Upper lobe of right lung (tissue), 1 donor: ENCODE measurements around the gene LINS1. TPM values are rescaled to one million over a fixed set of nuclear protein-coding genes. Genes with fewer than 3 reads are reported as not detected.

Experiments used
- ATAC-seq: fragments of 200-7000 bp; cut with Tn5 transposase; one replicate; pipeline ENCODE4 v1.9.1; 2020; ENCODE audit warnings: mild to moderate bottlenecking, moderate library complexity
- DNase-seq: peaks from one replicate; pipeline ENCODE4 v3.0.0-alpha.2; 2020
- H3K27ac ChIP-seq: fragments of 200-600 bp; one replicate; pipeline ENCODE4 v1.8.0; 2022
- H3K27me3 ChIP-seq: fragments of 200-600 bp; one replicate; pipeline ENCODE4 v1.8.0; 2022; ENCODE audit warnings: mild to moderate bottlenecking
- H3K36me3 ChIP-seq: fragments of 200-600 bp; one replicate; pipeline ENCODE4 v1.8.0; 2022
- H3K4me1 ChIP-seq: fragments of 200-600 bp; one replicate; pipeline ENCODE4 v1.8.0; 2022
- H3K4me3 ChIP-seq: fragments of 200-600 bp; one replicate; pipeline ENCODE4 v1.8.0; 2022; ENCODE audit warnings: mild to moderate bottlenecking
- H3K9me3 ChIP-seq: fragments of 200-600 bp; one replicate; pipeline ENCODE4 v1.8.0; 2022
- CTCF ChIP-seq: fragments of 200-600 bp; IDR thresholded peaks from one replicate; pipeline ENCODE4 v1.8.0; 2022; ENCODE audit warnings: antibody characterized with exemption
- intact Hi-C: fragments of 100-400 bp; cut with DNase I; formaldehyde crosslinking; loops from one replicate; pipeline ENCODE4 v1.11.0; 2022
- total RNA-seq: library from RNA; stranded (reverse); fragmentation: NEBNext Ultra II Directional; extraction: Animal tissue kit (Norgen Biotek cat#: 25700); gene quantifications from one replicate; pipeline ENCODE4 v1.2.1, GENCODE V29; 2021
- donor health status: DM: no; HTN: yes; CAD: no; lungs with severe emphysema.

Gene LINS1
- total RNA-seq, 1 donor from 2014 or later = 18.6 TPM

GRCh38 chr15:100642950-100643338 lies 41.0 kb upstream of the LINS1 start:
- H3K4me3 ChIP-seq = no peak overlapping the region
- ATAC-seq = no peak
- H3K9me3 ChIP-seq = no peaks in the 10 kb centered on the region
- intact Hi-C loops = no loop called here
- H3K27me3 ChIP-seq = no peaks in the 10 kb centered on the region
- no peak for DNase-seq
- H3K27ac ChIP-seq = no peak overlapping the region
- H3K4me1 ChIP-seq = peaks cover 4% of the 10 kb centered on the region
- no peak for TF ChIP-seq CTCF
- no peaks in the 10 kb centered on the region for H3K36me3 ChIP-seq

DNA sequence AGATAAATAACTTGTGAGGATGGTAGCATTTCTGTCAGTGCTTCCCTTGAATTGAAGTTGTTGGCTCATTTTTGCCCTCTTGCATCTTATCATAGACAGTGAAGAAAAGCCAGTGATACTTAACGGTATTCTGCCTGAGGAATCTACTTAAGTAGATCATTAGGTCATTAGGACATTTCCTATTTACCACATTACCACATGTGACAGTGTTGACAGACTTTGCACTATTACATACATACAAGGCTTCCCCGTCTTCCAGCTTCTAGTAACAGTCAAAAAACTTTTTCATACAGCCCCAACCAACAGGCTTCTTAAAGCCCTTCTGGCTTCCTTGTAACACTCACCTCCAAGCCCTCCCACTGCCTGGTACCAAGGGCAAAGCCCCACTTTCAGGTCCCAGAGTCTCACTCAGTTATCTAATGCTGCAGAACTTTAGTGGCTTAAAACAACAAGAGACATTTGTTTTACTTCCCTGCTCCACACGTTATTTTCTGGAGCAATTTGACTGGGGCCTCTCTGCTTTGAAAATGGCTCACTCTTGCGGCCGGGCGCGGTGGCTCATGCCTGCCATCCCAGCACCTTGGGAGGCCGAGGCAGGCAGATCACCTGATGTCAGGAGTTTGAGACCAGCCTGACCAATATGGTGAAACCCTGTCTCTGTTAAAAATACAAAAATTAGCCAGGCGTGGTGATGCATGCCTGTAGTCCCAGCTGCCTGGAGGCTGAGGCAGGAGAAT lies 40.4 kb upstream of the LINS1 start:
- no peak for DNase-seq
- intact Hi-C loops = no loop called here
- H3K9me3 ChIP-seq = no peaks in the 10 kb centered on the region
- no peaks in the 10 kb centered on the region for H3K27me3 ChIP-seq
- peak; percentile 68 for ATAC-seq
- no peak overlapping the region for H3K27ac ChIP-seq
- peaks cover 4% of the 10 kb centered on the region for H3K4me1 ChIP-seq
- no peak overlapping the region for H3K4me3 ChIP-seq
- no peak for TF ChIP-seq CTCF
- H3K36me3 ChIP-seq = no peaks in the 10 kb centered on the region

DNA sequence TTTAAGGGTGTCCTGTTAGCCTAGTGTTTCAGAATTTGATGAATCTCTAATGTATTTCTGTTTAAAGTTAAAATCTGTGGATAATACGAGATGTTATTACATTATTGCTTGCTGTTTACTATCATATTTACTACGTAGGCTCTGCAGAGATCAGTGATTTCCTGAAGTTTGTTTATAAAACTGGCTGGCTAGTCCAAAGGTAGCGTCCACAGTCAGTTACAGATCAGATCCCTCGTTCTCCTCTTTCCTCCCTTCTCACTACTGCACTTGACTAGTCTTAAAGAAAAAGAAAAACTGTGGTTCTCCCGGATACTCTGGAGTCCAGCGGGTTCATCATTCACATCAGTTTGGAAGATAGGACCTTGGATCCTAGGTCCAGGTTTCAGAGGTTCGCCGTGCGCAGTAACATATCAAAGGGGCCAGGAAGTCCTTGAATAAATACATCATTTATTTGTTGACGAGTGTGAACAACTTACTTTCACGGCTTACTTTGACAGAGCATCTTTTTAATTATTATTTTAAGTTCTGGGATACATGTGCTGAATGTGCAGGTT lies 36.3 kb upstream of the LINS1 start:
- DNase-seq (no peak), ATAC-seq (no peak)
- intact Hi-C loops = loop anchor here (10.0 kb wide), 1 partner anchor 237 kb away; the partner anchor contains the start of gene ALDH1A3
- H3K4me1 ChIP-seq = peaks cover 8% of the 10 kb centered on the region
- H3K27ac ChIP-seq = no peak overlapping the region
- no peaks in the 10 kb centered on the region for H3K9me3 ChIP-seq
- no peak for TF ChIP-seq CTCF
- H3K4me3 ChIP-seq = no peak overlapping the region
- H3K36me3 ChIP-seq = no peaks in the 10 kb centered on the region
- no peaks in the 10 kb centered on the region for H3K27me3 ChIP-seq

DNA sequence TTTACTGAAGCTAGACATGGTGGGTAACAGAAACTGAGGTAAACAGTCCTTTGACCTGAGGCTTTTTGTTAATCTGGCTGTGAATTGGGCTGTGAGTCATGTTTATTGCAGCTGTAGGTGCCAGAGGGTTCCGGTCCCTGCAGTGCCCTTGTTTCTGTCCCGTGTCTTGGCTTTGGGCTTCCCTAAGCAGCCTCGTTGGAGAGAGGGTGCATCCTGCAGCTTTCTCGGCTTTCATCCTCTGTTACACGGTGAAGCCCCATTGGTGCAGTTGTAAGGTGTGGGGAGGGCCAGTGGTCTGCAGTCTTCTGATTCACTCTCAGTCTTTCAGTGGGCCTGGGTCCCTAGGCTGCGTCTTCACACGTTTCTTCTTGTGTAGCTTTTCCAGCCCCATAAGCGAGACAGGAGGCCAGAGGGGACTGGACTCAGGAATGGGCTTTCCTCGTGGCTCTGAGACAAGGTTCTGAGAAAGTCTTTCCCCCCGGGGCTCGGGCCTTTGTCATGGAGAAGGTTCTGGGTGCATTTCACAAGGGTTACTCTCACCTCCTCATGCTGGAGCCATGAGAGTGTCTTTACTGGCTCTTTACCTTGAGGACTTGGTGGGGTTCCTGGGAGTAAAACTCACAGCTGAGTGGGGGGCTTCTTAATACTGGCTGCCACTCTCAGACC lies 33.6 kb upstream of the LINS1 start:
- no peak for DNase-seq
- Histone ChIP-seq H3K36me3 (peaks cover 17% of the 10 kb centered on the region), H3K27me3 (no peaks in the 10 kb centered on the region), H3K4me3 (no peak overlapping the region), H3K9me3 (no peaks in the 10 kb centered on the region), H3K27ac (no peak overlapping the region), H3K4me1 (peaks cover 4% of the 10 kb centered on the region)
- intact Hi-C loops = loop anchor here (10.0 kb wide), 1 partner anchor 239 kb away; the partner anchor contains the start of gene ALDH1A3
- no peak for TF ChIP-seq CTCF
- ATAC-seq = no peak

GRCh38 chr15:100633763-100634075 lies 31.7 kb upstream of the LINS1 start:
- TF ChIP-seq CTCF = no peak
- Histone ChIP-seq H3K27me3 (no peaks in the 10 kb centered on the region), H3K4me1 (peaks cover 4% of the 10 kb centered on the region), H3K36me3 (peaks cover 30% of the 10 kb centered on the region), H3K4me3 (no peak overlapping the region), H3K9me3 (no peaks in the 10 kb centered on the region), H3K27ac (no peak overlapping the region)
- ATAC-seq (peak; percentile 78), DNase-seq (no peak)
- intact Hi-C loops = loop anchor here (10.0 kb wide), 1 partner anchor 241 kb away; the partner anchor contains the start of gene ALDH1A3
